ENCODE data around the gene MICAL2. TPM values are rescaled to one million over a fixed set of nuclear protein-coding genes. Genes with fewer than 3 reads are reported as not detected.

MICAL2 gene
- total RNA-seq, 1 experiment from 2014 or later: 191 TPM

GRCh38 chr11:12293486-12293885 lies 183.1 kb downstream of the MICAL2 start:
- no peak for TF ChIP-seq CTCF (IDR thresholded peaks at IDR 0.05; ENCODE audit: unreplicated experiment)
- Mint-ChIP-seq H3K27ac (ENCODE audit: unreplicated experiment) (no peak overlapping the region), H3K4me3 (ENCODE audit: low read depth, unreplicated experiment) (no peak overlapping the region), H3K27me3 (ENCODE audit: unreplicated experiment) (no peaks in the 10 kb centered on the region), H3K4me1 (ENCODE audit: low read depth, unreplicated experiment) (peaks cover 3% of the 10 kb centered on the region), H3K9me3 (ENCODE audit: low read depth, unreplicated experiment) (no peaks in the 10 kb centered on the region), H3K36me3 (ENCODE audit: insufficient read depth, unreplicated experiment) (peaks cover 6% of the 10 kb centered on the region)
- DNase-seq: no peak
- CTCF ChIA-PET: no interaction called here
- intact Hi-C loops (cut with micrococcal nuclease; ENCODE audit: unreplicated experiment): no loop called here
- no TSS peak for BruUV-seq (replicated peaks)

- no peak overlapping the region for H3K27ac Mint-ChIP-seq (ENCODE audit: unreplicated experiment)
- BruUV-seq (replicated peaks): no TSS peak
- CTCF ChIA-PET: no interaction called here
- H3K4me3 Mint-ChIP-seq (ENCODE audit: low read depth, unreplicated experiment): no peak overlapping the region
- no peaks in the 10 kb centered on the region for H3K36me3 Mint-ChIP-seq (ENCODE audit: insufficient read depth, unreplicated experiment)
- H3K4me1 Mint-ChIP-seq (ENCODE audit: low read depth, unreplicated experiment): no peaks in the 10 kb centered on the region
- no peak for DNase-seq
- intact Hi-C loops (cut with micrococcal nuclease; ENCODE audit: unreplicated experiment): no loop called here
- H3K9me3 Mint-ChIP-seq (ENCODE audit: low read depth, unreplicated experiment): no peaks in the 10 kb centered on the region
- H3K27me3 Mint-ChIP-seq (ENCODE audit: unreplicated experiment): no peaks in the 10 kb centered on the region
- no peak for TF ChIP-seq CTCF (IDR thresholded peaks at IDR 0.05; ENCODE audit: unreplicated experiment)
Observed at GRCh38 chr11:12294613-12295012, 184.2 kb downstream of the MICAL2 start.

GRCh38 chr11:12295943-12296342 lies 185.6 kb downstream of the MICAL2 start:
- Mint-ChIP-seq H3K36me3 (ENCODE audit: insufficient read depth, unreplicated experiment) (no peaks in the 10 kb centered on the region), H3K4me1 (ENCODE audit: low read depth, unreplicated experiment) (no peaks in the 10 kb centered on the region), H3K4me3 (ENCODE audit: low read depth, unreplicated experiment) (no peak overlapping the region), H3K27ac (ENCODE audit: unreplicated experiment) (no peak overlapping the region), H3K9me3 (ENCODE audit: low read depth, unreplicated experiment) (no peaks in the 10 kb centered on the region), H3K27me3 (ENCODE audit: unreplicated experiment) (no peaks in the 10 kb centered on the region)
- BruUV-seq (replicated peaks): no TSS peak
- intact Hi-C loops (cut with micrococcal nuclease; ENCODE audit: unreplicated experiment): no loop called here
- TF ChIP-seq CTCF (IDR thresholded peaks at IDR 0.05; ENCODE audit: unreplicated experiment): no peak
- CTCF ChIA-PET: no interaction called here
- DNase-seq: no peak

- no peak for DNase-seq
- H3K27ac Mint-ChIP-seq (ENCODE audit: unreplicated experiment): no peak overlapping the region
- H3K9me3 Mint-ChIP-seq (ENCODE audit: low read depth, unreplicated experiment): no peaks in the 10 kb centered on the region
- intact Hi-C loops (cut with micrococcal nuclease; ENCODE audit: unreplicated experiment): no loop called here
- BruUV-seq (replicated peaks): no TSS peak
- CTCF ChIA-PET: no interaction called here
- TF ChIP-seq CTCF (IDR thresholded peaks at IDR 0.05; ENCODE audit: unreplicated experiment): no peak
- no peak overlapping the region for H3K4me3 Mint-ChIP-seq (ENCODE audit: low read depth, unreplicated experiment)
- no peaks in the 10 kb centered on the region for H3K4me1 Mint-ChIP-seq (ENCODE audit: low read depth, unreplicated experiment)
- H3K36me3 Mint-ChIP-seq (ENCODE audit: insufficient read depth, unreplicated experiment): no peaks in the 10 kb centered on the region
- no peaks in the 10 kb centered on the region for H3K27me3 Mint-ChIP-seq (ENCODE audit: unreplicated experiment)
Observed at GRCh38 chr11:12298610-12299009, 188.2 kb downstream of the MICAL2 start.

GRCh38 chr11:12301379-12301778 lies 191.0 kb downstream of the MICAL2 start:
- no peaks in the 10 kb centered on the region for H3K4me1 Mint-ChIP-seq (ENCODE audit: low read depth, unreplicated experiment)
- no peaks in the 10 kb centered on the region for H3K27me3 Mint-ChIP-seq (ENCODE audit: unreplicated experiment)
- no peaks in the 10 kb centered on the region for H3K9me3 Mint-ChIP-seq (ENCODE audit: low read depth, unreplicated experiment)
- no peaks in the 10 kb centered on the region for H3K36me3 Mint-ChIP-seq (ENCODE audit: insufficient read depth, unreplicated experiment)
- CTCF ChIA-PET: no interaction called here
- intact Hi-C loops (cut with micrococcal nuclease; ENCODE audit: unreplicated experiment): no loop called here
- BruUV-seq (replicated peaks): no TSS peak
- no peak for DNase-seq
- H3K27ac Mint-ChIP-seq (ENCODE audit: unreplicated experiment): no peak overlapping the region
- TF ChIP-seq CTCF (IDR thresholded peaks at IDR 0.05; ENCODE audit: unreplicated experiment): no peak
- no peak overlapping the region for H3K4me3 Mint-ChIP-seq (ENCODE audit: low read depth, unreplicated experiment)
